Eye (tissue), 1 donor: ENCODE data around the gene CCDC187.
"Not testable (repeated sequence)": the region's sequence is repeated elsewhere in the genome, so short reads cannot be mapped to it uniquely, and the experiment has no call there.

Experiments used
- DNase-seq: peaks from one replicate; pipeline ENCODE4 v3.0.0-alpha.2; 2015

CCDC187 gene

DNA sequence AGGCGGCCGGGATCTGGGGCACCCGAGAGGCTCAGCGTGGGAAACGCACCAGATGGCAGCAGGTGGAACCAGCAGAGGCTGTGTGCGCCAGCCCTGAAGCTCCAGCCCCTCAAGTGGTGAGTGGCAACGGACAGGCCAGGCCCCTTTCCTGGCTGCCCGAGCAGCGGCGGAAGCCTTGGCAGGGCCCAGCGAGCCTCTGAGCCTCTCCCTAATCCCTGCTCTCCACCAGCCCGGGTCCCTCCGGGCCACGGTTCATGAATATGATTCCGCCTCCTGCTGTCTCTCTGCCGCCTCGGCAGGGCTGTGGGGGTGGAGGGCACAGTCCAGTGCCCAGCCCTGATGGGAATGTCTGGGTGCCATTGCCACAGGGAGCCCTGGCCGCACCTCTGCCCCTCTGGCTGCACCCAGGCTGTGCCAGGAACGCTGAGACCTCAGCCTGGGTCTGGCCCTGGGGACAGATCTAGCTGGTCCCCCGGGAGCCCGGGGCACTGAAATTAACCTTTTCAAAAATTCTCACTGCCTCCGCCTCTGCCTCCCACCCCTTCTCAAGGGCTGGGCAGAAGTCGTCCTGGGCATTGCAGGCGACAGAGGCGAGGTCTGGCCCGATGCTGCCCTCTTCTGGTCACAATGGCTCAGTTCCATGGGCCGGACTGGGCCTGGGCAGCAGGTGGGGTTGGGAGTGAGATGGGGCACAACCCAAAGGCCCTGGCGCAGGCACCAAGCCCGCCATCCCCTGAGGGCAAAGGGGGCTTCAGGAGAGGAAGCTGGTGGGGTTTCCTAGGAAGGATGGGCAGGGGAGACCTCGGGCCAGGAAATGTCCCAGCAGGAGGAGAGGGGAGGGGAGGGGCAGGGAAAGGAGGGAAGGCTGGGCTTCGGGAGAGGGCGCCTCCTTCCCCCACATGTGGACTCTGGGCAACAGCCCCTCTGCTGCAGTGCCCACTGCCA lies 20.3 kb downstream of the CCDC187 start:
- DNase-seq: peak; percentile 88

DNA sequence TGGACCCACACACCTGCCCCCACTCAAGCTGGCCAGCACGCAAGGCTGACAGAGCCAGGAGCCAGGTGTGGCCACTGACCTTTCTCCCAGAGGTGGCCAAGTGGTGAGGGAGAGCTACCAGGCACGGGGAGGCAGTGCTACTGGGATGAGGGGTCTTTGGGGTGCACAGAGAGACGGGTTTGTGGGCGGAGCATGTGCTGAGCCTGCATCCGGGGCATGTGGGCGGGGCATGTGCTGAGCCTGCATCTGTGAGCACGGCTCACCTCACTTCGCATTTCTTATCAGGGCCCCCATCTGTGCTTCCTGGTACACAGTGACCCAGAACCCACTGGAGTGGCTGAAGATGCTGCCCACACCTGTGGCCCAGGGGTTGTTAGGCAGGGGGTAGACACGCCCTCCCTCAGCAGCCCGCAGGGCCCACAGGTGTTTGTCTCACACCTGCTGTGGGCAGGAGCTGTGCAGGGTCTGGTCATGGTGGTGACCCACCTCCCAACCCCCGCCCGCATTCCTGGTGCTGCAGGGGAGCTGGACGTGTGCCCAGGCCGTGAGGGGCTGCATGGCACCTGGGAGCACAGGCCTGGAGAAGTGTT lies 21.5 kb downstream of the CCDC187 start:
- DNase-seq: no peak

DNA sequence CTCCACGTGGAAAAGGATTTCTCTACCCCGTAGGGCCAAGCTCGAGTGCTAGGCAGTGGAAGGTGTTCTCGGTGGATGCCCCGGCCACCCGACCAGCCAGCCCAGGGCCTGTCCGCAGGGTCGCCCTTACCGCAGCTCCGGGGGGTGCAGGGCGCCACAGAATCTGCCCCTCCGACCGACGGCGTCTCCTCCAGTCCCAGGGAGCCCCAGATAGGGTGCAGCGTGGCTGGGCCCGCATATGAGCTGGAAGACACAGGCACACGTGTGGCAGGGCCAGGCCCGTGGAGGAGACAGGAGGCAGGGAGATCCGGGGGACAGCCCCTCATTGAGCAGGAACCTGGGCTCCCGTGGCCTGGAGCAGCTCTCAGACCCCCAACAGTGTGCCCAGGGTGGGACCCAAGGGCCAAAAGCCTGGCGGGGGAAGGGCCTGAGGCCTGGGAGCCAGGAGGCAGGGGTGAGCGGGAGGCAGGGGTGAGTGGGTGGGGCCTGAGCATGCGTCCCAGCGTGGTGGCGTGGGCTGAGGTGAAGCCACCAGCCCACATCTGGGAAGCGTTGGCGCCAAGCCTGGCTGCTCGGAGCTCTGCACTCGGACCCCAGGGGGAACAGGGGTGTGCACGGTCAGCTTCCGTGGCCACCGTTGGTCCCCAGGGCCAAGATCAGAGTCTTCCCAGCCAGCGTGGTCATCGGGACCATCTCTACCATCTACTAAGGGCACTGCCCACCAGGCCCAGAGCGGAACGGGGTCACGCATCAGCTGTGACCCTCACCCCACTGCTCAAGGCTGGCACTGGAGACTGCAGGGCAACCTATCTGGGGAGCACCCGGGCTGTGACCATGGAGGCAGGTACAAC lies 22.2 kb downstream of the CCDC187 start:
- no peak for DNase-seq

DNA sequence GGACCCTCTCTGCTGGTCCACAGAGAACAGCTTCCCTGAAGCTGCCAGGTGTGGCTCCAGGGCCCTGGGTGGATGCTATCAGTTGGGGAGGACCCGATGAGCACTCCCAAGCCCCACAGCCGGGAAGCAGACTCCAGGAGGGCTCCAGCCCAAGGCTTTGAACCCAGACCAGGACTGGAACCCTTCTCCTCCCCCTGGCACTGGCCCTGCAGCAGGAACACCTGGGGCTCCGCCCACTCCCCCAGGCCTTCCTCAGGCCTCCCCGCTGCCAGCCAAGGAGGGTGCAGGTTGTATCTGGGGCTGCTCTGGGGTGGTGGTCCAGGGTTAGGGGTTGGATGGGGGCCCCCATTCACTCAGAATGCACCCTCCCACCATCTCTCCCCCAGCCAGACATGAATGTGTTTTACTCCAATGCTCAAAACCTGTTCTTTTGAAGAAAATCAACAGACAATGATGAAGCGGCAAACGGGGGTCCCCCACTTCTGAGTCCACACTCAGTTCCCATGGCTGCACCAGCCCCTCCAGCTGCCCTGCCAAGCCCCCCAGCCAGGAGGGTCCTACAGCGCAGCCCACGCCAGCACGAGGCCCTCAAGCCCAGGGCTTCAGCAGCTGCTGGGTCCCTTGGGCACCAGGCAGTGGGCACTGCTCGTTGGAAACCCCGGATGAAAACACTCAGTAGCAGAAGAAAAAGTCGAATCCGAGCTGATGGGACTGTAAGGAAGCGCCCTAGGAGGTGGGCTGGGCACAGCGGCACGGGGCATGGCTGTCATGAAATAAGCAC lies 23.2 kb downstream of the CCDC187 start:
- DNase-seq: no peak

DNA sequence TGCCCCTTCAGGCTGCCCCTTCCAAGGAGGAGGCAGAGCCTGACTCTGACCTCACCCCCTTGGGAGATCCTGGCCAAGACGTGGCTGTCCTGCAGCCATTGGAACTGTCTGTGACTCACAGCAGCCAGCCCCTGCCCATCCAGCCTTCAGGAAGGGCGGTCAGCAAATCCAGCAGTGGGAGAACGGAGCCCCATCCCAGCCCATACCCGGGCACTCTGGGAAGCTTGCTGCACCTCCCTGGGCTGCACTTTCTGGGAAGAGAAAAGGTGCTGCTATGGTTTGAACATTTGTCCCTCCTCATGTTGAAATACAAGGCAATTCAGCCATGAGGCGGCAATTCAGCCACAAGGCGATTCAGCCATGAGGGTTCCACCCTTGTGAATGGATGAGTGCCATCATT lies 24.4 kb downstream of the CCDC187 start:
- no peak for DNase-seq

DNA sequence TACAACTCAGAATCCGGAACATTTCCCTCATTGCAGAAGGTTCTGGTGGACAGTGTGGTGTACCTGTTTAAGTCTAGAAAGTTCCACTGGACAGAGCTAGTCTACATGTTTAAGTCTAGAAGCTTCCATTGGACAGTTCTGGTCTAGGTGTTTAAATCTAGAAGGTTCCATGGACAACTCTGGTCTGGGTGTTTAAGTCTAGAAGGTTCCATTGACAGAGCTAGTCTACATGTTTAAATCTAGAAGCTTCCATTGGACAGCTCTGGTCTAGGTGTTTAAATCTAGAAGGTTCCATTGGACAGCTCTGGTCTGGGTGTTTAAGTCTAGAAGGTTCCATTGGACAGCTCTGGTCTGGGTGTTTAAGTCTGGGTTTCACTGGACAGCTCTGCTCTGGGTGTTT lies 25.0 kb downstream of the CCDC187 start:
- no peak for DNase-seq

DNA sequence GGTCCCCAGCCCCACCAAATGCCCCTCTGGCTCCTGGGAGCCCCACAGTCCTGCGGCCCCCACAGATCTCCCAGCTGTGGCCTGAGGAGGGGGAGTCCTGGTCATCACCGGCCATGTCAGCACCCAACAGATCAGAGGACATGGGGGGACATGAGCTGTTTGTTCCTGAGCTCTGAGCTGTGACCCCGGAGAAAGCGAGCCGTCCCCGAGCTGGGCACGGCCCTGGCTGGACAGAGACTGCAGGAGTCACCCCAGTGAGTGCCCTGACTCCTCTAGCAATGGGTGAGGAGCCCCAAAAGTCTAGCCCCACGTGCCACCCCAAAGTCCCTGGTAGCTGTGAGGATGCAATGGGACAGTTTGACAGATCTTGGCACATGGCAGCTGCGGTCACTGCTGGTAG lies 25.7 kb downstream of the CCDC187 start:
- DNase-seq: no peak

DNA sequence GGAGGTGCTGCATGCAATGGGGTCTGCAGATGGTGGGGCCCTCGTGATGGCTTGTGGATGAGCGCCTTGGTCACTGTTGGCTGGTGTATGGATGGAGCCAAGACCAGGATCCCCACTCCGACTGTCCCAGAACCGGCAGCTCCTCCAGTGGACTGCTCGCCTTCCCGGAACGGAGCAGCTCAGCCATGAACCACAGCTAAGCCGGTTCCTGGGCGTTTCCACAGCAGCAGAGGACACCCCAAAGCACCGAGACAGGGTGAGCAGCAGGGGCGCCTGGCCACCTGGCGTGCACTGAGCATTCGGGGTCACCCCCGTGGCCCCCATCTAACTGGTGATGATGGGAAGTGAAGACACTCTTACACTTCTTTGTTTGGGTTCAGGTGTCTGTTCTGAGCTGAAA lies 26.1 kb downstream of the CCDC187 start:
- no peak for DNase-seq

DNA sequence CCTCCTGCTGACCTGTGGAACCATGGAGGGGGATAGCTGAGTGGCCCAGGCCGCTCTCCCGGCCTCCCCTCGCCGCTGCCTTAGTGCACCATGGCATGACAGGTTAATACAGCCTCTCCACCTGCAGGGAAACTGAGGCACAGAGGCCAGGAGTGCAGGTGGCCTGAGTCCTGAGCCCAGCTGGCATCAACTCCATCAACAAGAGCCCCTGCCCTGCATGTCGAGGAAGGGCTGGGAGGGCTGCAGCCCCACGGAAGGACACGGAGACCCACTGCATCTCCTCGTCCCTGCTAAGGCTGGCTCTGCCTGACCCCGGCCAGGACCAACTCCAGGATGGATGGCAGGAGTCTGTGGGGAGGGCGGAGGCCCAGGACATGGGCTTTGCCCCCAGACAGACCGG lies 27.2 kb downstream of the CCDC187 start:
- no peak for DNase-seq

DNA sequence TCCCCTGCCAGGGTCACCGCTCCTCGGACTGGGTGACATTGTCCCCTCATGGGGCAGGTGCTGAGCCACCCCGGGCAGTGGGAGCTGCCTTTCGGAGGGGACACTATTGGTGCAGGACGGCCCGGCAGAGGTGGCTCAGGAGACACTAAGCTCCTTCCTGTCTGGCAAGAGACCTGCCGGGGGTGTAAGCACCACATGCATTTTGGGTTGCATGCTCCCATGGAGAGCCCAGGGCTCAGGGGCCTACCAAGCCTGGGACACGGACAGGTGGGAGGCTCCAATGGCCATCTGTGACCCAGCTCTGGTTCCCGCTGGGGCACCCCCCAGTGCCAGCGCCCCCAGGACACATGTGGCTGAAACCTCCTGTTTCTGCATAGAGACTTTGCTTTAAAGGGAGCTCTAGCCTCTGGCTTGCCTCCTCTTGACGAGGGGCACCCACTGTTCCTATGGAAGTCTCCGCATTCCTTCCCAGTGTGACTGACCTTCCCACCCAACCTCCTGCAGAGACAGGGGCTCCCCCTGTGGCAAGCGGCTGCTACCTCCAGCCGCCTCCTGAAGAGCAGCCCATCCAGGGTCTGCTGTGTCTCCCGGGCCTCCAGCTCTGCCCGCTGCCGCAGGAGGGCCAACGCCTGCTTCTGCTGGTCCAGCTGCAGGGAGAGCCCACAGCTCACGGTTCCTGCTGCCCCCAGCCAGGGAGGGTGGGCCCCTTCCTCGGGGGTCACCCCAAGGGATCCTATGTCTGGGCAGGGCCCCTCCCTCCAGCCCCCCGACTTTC lies 28.1 kb downstream of the CCDC187 start:
- DNase-seq: no peak

DNA sequence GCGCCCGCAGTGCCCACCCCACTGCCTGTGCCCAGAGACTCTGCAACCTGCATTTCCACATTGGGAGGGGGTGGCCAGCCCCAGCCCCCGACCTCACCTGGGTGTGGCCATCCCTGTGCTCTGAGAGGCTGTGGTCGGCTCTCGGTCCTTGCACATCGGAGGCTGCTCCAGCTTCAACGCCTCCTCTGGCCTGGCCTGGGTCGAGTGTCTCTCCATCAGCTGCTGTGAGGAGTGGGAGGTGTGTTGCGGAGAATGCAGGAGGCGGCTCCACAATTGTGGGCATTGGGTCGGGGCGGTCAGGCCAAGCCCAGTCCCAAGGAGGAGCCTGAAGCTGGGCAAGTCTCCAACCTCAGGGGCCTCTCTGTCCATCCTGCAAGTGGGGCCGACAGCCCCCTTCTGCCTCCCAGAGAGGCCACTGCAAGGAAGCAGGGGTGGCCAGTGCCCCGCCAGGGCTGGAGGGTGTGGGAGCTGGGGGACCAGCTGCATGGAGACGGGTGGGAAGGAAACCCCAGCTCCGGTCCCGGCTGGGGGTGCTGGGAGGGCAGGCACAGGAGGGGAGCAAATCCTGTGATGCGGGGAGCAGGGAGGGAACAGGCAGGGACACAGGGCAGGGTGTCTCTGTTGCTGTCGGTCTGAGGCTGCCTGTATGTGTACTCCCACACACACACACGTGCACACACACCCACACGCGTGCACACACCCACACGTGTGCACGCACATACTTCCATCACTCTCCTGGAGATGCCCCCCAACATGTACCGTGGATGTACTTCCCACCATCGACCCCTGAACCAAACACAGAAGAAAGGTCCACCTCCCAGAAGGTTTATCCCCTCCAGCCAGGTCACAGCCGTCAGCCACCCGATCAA lies 28.9 kb downstream of the CCDC187 start:
- no peak for DNase-seq

DNA sequence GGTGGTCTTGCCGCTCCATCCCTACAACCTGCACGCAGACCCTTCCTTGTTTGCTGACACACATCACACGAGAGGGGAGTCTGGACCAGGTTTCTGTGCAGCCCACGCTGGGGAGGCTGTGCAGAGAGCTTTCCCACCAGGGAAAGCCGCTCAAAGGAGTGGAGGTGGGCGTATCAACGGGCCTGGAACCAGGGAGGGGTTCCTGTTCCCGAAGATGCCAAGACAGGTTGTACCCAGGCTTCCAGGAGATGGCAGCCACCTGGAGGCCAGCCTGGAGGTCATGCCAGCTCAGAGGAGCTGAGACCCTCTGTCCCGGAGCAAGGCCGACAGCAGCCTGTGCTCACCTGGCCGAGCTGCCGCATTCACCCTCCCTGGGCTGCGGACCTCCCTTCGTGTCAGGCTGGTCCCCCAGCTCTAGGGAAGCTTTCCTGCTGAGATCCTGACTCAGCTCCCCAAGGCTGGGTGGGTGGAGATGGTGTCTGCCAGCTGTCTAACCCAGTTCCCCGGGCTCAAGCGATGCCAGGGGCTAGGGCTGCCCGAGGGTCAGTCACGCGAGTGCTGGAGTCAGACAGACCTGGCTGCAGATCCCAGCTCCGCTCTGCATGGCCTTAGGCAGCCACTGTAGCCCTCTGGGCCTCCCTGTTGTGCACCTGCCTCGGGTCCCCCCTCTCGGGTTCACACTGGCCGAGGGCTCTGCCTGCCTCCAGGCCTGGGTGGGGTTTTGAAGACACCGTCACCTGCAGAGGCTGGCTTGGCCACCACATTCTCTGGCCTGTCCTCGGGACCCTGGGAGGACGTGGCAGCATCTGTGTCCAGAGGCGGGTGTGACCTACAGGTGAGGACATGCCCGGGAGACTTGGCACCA lies 29.7 kb downstream of the CCDC187 start:
- no peak for DNase-seq

DNA sequence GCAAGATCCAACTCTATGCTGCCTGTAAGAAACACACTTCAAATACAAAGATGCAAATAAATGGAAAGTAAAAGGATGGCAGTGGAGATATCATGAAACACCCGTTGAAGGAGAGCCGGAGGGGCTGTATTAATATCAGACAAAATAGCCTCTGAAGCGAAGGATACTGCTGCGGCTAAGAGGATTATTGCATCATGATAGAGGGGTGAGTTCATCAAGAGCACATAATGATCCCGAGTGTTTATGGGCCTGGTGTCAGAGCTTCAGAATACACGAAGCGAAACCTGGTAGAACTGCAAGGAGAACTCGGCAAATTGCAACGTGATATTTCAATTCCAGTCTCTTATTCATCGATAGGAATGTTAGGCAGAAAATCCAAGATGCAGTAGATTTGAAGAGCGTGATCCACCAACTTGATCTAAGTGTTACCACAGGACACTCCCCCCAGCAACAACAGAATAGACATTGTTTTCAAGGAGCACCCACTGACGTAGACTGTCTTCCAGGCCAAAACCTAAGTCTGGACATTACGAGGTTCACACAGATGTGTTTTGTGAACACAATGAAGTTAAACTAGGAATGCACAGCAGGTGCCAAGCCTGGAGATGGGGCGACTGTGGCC lies 30.5 kb downstream of the CCDC187 start:
- no peak for DNase-seq

DNA sequence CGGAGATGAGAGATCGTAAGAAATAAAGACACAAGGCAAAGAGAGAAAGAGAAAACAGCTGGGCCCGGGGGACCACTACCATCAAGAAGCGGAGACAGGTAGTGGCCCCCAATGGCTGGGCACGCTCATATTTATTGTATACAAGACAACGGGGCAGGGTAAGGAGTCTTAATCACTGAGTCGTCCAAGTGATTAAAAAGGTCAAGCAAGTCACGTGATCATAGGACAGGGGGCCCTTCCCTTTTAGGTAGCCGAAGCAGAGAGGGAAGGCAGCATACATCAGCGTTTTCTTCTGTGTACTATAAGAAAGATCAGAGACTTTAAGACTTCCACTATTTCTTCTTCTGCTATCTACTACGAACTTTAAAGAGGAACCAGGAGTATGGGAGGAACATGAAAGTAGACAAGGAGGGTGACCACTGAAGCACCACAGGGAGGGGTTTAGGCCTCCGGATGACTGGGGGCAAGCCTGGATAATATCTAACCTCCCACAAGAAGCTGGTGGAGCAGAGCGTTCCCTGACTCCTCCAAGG lies 33.7 kb downstream of the CCDC187 start:
- DNase-seq: no peak

DNA sequence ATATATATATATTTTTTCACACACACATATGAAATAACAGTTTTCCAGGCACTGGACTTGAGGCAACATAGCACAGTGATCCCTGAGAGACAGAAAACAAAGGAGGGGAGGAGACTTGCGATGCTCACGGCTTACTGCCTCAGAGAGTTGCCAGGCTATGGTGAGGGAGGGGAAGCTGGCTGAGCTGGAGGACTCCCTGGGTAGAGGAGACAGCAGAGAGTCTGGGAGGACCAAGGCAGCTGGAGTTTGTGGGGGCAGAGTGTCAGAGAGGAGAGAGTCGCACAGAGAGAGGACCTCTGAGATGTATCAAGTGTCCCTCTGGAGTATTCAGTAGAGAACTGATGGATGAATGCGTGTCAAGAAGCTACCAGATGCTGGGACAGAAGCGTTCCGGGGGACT lies 35.2 kb downstream of the CCDC187 start:
- DNase-seq: peak; percentile 80

DNA sequence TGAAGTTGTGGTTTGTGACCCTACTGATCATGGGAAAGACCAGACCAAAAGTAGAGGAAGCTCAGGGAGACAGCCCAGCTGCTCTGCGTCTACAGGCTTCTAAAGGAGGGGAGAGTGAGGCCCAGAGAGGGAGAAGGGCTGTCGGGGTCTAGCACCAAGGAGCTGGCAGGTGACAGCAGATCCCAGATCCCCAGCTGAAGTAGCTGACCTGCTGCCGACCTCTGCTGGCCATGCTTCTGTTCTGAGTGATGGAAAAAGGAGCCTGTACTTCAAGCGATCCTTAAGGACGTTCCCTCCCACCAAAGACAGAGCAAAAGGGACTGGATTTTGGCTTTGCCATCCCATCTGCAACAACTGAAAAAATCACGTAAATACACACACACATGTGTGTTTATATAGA lies 35.6 kb downstream of the CCDC187 start:
- DNase-seq: peak; percentile 82

DNA sequence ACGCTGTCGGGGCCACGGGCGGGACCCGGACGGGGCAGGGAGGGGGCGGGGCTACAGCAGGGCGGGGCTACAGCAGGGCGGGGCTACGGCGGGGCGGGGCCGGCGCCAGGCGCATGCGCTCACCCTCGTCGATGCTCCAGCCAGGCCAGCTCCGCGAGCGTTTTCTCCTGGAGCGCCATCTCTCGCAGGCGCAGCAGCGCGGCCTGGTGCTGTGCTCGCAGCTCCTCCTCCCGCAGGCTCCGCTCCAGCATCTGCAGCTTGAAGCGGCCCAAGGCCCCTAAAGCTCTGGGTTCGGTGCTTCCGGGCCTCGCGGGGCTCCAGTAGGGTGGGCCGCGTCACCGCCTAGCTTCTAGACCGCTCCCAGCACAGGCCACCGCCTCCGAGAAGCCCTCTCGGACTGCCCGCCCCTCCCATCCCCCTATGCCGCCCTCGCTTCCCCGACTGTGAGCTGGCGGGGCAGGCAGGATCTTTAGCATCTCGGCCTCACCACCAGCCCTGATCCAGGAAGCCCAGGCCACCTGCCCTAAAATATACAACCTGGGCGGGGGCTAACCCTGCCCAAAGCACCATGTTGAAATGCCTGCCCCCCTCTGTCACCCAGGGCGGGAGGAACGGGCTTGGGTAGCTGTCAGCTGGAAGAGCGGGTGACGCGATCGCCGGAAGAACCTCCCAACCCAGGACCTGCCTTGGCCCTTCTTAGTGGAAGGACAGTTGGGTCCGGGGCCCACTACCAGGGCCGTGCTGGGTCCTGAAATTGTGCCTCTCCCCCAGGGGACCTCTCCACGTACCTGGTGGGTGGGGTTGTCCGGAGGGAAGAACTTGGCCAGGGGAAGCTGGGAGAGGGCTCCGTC lies 36.4 kb downstream of the CCDC187 start:
- DNase-seq: peak; percentile 89

DNA sequence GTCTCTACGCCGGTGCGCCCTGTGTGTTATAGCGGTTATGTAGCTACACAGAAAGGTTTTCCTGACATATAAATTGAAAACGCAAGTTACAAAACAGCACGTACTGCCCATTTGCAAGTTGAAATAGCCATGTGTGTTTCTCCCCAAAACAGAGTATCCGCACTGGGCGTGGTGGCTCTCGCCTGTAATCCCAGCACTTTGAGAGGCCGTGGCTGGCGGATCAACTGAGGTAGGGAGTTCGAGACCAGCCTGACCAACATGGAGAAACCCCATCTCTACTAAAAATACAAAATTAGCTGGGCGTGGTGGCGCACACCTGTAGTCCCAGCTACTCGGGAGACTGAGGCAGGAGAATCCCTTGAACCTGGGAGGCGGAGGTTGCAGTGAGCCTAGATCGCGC lies 37.3 kb downstream of the CCDC187 start:
- DNase-seq: not testable (repeated sequence)
